Stimulated activated CD4-positive, alpha-beta T cell treated with anti-CD3 and anti-CD28 coated beads, Interleukin-15, amount 100 ng/mL, for 48 hours (primary cell): ENCODE data around the gene KNCN.

Source experiments
- DNase-seq, 2 donors: peaks; one replicate each; pipeline ENCODE4 v3.0.0-alpha.2; 2020; ENCODE audit warnings: low read depth in 2 of 2

KNCN gene

DNA sequence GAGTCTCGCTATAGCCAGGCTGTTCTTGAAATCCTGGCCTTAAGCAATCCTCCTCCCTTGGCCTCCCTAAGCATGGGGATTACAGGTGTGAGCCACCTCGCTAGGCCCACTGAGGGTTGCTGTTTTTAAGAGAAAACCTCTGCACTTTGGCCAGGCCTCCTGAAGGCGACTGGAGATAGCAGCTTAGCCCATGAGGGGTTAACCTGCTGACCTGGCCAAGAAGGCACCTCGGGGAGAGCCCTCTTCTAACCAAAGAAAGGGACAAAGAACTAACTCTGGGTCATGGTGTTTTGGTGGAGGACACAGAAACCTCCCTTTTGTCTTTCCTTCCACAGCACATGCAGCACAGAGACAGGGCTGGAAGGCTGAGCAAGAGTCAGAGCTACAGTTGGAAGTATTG is 17.7 kb upstream of the KNCN start:
- no peak for DNase-seq

DNA sequence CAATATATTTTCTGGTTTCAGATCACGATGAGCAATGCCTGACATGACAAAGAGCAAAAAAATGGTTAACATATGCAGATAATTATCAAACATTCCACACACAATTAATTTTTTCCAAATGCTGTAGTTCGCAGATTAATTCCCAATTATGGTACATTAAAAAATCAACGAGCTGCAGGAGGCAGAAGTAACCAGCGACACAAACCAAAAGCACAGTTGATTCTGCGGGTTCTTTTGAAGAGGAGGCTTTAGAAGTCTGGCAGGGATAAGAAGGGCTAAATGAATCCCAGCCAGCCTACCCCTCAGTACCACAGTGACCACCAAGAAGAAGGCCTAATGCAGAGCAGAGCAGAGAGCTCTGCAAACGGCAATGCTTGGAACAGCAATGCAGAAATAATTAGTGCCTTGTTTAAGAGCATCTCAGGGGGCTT is 17.0 kb upstream of the KNCN start:
- DNase-seq = no peak

DNA sequence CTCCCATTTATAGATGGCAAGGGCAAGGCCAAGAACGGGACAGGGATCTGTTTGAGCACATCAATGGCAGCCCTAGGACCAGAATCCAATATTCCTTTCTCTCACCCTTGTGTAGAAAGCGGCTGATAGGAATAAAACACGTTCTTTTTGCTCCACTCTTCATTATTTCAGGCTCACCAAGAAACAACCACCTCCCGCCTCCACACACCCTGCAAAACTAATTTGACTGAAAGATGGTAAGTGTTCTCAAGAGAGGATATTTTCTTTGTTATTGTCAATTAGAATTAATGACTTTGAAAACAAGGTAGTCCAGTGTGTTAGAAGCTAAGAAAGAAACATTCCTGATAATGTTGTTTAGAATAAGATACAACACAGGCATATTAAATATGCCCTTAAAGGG is 11.9 kb upstream of the KNCN start:
- DNase-seq = no peak

GRCh38 chr1:46562498-46562897 is 11.1 kb upstream of the KNCN start:
- DNase-seq = no peak

DNA sequence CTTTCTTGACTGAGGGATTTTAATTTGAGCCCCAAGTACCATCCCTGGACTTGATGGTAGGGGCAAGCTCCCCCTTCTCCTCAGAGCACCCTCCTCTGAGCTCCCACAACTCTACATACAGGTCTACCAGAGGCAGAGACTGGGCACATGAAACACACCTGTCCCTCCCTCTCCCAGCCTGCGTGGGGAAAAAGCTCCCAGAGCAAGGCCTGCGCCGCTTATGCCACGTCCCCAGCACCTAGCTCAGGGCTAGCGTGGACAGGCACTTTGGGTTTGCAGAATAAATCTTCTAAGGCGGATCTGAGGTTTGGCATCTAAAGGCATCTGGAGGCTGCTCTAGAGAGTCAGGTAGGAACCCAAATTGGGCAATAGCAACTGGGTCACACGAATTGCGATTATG is 7.5 kb upstream of the KNCN start:
- no peak for DNase-seq

- no peak for DNase-seq
Measured at GRCh38 chr1:46558141-46558963, 6.9 kb upstream of the KNCN start.

DNA sequence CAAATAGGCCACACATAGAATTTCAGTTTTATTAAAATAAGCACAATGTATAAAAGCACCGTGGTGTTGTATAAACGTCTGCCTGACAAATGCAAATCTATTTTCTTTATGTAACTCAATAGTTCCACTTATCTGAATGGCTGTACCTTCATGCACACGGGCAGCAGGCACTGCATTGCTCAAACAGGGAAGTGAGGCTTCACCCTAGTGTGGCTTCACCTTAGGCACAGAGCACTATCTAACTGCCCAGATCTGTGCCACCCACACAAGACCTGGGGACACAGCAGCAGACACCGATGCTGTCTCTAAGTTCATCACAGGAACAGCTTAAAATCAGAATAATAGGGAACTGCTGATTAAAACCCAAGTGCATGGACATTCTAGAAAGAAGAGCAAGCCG is 6.0 kb upstream of the KNCN start:
- no peak for DNase-seq

DNA sequence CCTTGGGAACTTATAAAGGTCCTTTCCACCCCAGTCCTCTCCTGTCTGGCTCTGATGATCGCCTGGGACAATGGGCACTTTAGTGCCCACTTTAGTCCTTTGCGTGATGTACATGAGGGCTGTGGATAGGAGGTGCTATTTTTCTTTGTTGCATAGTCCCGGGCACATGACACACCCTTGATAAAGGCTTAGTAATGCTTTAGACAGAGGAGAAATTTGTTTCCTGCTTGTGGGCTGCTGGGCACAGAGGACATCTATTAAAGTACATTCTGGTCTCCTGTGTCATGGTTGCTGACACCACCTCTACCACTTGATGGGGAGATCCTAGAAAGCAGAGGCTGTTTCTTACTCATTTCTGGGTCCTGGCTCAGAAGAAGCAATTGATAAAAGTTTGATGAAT is 5.4 kb upstream of the KNCN start:
- no peak for DNase-seq

- no peak for DNase-seq
Measured at GRCh38 chr1:46555826-46556619, 4.6 kb upstream of the KNCN start.

GRCh38 chr1:46554597-46555381 is 3.3 kb upstream of the KNCN start:
- DNase-seq = no peak

GRCh38 chr1:46554236-46554596 is 2.8 kb upstream of the KNCN start:
- no peak for DNase-seq

DNA sequence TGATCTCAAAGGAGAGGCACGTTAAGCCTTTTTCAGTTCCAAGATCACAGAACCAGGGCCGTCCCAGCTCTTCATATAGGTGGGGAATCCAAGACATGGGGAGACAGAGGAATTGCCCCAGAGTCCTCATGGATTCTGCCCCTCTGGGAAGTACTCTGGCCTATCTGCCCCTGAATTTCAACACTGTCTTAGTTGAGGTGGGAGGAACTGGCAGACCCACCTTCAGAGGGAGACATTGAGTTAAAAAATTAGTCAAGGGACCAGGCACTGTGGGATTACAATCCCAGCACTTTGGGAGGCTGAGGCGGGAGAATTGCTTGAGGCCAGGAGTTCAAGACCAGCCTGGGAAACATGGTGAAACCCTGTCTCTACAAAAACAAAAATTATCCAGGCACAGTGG is 2.1 kb upstream of the KNCN start:
- no peak for DNase-seq

DNA sequence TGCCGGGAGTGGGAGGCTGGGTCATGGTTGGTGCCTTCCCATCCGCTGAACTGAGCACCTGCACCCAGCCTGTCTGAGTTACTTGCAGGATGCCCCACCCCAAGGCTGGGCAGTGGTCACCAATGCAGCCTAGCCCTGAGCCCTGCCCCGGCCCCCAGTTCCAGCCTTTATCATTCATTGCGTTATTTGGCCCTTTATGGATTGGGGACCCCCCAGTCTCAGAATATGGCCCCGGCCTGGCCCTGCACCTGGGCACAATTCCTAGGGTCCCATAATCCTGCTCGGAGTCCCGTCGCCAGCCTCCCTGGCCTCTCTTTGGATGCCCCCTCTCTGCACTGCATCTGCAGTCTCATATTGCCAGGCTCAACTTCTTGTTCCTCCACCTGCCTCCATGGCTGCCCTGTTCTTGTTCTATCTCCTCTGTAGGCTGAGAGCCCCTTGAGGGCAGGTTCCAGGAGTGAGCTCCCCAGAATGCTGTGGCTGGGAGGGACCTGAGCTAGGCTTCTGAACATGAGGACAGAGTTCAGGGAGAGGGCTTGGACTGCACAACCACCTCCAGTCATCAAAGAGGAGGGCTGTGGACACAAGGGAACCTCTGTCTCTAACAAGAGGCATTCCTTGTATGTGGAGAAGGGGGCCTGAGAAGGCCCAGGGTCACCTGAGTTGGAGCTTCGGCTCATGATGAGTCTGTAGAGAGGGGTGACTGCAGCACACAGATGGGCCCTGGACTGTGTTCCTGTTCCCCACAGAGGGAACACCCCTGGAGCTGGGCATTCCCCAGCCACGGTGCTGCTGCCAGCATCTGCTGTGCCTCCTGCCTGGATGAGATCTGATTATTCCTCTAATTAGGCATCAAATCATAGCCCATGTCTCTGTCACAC is 1.1 kb upstream of the KNCN start:
- no peak for DNase-seq

DNA sequence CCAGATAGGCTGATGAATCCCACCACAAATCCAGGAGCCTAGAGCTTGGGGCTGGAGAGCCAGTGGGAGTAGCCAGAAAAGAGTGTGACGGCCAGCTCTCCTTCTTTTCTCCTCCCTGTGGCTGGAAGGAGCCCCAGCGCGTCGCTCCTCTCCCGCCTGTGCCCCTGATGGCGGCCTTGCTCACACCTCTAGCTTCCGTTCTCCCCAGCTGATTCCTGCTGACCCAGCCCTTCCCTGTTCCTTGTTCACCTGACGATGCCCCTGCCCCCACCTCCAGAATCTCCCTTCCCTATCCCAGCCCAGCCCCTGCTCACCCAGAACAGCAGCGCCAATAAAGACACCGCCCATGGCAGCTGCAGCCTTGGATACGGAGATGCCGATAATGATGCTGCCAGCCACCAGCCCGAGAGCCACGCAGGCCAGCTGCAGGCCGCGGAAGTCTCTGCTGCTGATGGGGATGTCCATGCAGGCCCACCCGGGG is 656 bp downstream of the KNCN start:
- DNase-seq = no peak

DNA sequence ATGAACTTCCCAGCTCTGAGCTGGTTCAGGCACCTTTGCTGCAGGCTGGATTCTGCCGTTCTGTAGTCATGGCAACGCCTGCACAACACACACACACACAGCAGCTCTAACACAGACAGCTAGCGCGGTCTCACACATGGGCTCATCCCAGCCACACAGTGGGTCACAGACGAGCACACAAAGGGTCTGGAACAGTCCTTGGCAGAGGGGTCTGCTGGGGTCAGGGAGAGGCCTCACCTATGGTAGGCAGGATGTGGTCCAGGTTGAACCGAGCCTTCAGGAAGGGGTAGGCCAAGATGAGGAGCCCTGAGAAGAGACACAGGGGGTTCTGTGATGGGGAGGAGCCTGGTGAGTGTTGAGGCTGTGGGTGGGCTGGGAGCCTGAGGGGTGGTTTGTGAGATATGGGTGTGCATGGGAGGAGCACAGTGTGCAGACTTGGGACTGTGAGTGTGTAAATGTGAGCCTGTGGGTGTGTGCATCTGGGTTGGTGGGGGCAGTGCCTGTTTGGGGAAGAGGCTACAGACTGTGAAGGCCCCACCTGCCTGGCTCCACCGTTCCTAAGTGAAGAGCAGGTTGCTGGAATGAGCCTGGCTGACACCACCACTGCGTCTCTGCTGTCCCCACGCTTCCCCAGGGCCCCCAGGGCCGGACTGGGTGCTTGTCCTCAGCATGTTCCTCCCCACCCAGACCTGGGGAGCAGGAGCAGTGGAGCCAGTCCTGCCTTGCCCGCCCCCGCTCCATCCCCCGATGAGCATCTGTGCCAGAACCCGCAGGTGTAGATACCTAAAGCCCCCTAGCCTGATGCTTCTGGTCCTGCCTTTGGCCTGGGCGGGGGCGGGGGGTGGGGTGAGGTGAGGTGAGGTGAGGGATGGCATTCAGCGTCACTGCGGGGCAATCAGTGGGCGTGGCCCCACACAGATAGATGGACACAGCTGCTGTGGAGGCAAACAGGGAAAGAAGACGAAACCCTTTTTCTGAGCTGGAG is 1.5 kb downstream of the KNCN start:
- no peak for DNase-seq

DNA sequence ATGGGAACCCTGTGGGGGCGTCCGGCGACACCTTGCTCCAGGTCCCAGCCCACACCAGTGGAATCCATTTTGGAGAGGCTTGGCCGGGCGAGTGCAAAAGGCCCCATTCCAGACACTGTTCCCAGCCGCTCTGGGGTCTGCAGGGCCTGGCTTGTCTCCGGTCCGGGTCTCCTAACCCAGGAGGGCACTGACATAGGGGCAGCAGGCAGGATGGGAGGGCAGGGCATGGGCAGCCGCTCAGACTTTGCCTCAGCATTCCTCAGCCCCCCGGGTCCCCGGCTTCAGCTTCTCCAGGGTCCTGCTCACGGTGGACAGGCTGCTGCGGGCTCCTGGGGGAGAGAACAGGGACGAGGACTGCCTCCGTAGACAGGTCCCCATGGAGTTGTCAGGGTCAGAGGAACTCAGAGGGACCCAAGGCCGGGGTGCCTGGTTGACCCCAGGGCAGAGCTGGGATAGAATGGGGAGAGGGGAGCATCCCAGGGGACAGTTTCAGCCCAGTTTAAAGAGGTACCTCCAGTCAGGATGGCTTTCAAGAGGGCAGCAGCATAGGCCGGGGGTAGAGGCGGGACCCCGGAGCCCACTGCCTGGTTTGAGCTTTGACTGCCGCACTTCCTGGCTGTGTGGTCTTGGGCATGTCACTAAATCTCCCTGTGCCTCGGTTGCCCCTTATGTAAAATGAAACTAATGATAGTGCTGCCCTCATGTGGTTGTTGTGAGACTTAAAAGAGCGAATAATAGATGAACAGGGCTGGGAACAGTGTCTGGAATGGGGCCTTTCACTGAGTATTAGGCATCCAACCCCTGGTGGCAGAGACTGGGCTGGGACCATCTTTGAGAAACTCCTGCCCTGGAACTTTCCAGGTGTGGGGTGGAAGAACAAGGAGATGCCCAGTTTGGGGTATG is 3.7 kb downstream of the KNCN start:
- DNase-seq = no peak

- no peak for DNase-seq
Measured at GRCh38 chr1:46546210-46546609, 5.2 kb downstream of the KNCN start.

DNA sequence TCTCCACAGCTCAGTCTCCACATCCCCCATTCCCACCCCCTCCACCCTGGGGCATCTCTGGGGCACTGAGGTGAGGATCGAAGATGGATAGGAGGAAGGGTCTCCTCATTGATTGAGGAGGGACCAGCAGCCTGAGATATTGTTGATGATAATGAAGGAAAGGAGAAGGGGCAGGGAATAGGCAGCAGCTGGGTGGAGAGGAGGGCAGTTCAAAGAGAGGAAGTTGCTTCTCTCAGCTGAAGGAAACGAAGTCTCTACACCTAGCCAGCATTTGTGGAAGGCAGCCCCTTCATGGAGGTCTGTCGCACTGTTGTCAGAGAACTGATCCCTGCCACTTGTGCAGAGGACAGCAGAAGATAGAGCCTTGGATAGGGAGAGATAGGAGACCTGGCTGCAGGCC is 5.7 kb downstream of the KNCN start:
- DNase-seq = no peak
